Thyroid gland (tissue), 4 donors: ENCODE results near the gene ADRA1B. TPM values are rescaled to one million over a fixed set of nuclear protein-coding genes. Genes with fewer than 3 reads are reported as not detected.
A peak's percentile ranks its signal among the peaks of the same experiment; 100 is the strongest.
"Not testable (repeated sequence)": the region's sequence is repeated elsewhere in the genome, so short reads cannot be mapped to it uniquely, and the experiment has no call there.

Experiments
- DNase-seq, 2 donors: peaks; one replicate each; pipeline ENCODE4 v3.0.0-alpha.2; 2019
- H3K27ac ChIP-seq, 3 donors: fragments of 200-600 bp; sonication (generic); 1 replicate in 2 of 3; 2 replicates in 1 of 3; pipeline ENCODE4 v1.5.1; 2016 to 2019; ENCODE audit warnings: mild to moderate bottlenecking in 1 of 3, moderate library complexity in 1 of 3
- H3K27me3 ChIP-seq: fragments of 200-600 bp; sonication (generic); one replicate; pipeline ENCODE4 v1.5.1; 2019
- H3K36me3 ChIP-seq, 2 donors: fragments of 200-600 bp; sonication (generic); one replicate each; pipeline ENCODE4 v1.5.1; 2016 to 2019
- H3K4me1 ChIP-seq, 2 donors: fragments of 200-600 bp; sonication (generic); one replicate each; pipeline ENCODE4 v1.5.1; 2017 to 2019
- H3K4me3 ChIP-seq, 3 donors: fragments of 200-600 bp; sonication (generic); replicated peaks in 1 of 3; 1 replicate in 2 of 3; 2 replicates in 1 of 3; pipeline ENCODE4 v1.5.1; 2016; ENCODE audit warnings: mild to moderate bottlenecking in 1 of 3
- H3K9me3 ChIP-seq: fragments of 200-600 bp; sonication (generic); one replicate; pipeline ENCODE4 v1.5.1; 2017
- POLR2A ChIP-seq, 2 donors: fragments of 450-650 bp; IDR thresholded peaks; one replicate each; pipeline ENCODE4 v1.6.1; 2017; ENCODE audit warnings: antibody characterized with exemption in 2 of 2, mild to moderate bottlenecking in 2 of 2, moderate library complexity in 1 of 2
- WGBS, 2 donors: methylation state at CpG; one replicate each; pipeline ENCODE4 v1.1.5; 2017; 5-methylcytosine and 5-hydroxymethylcytosine counted together
- intact Hi-C: fragments of 100-400 bp; cut with DNase I; formaldehyde crosslinking; loops from one replicate; pipeline ENCODE4 v1.15.1; 2023
- total RNA-seq, 4 donors: library from RNA; depleted of rRNA; stranded (reverse); fragments of >200 nt; gene quantifications; one replicate each; pipeline ENCODE4 v1.2.3, GENCODE V29; 2016
- TF ChIP-seq, protein P1 (sequence below), 6 experiments: fragments of 200-600 bp in 3 of 6; fragments of 450-650 bp in 3 of 6; sonication (generic) in 3 of 6; IDR thresholded peaks; one replicate each; pipeline ENCODE4 v1.5.1; 2016 to 2019; ENCODE audit warnings: antibody characterized with exemption in 6 of 6, mild to moderate bottlenecking in 2 of 6, inconsistent platforms in 1 of 6, moderate library complexity in 1 of 6

The ADRA1B gene
- total RNA-seq, 4 donors from 2014 or later, result 1.2 to 13.2 (median 3.1) TPM

DNA sequence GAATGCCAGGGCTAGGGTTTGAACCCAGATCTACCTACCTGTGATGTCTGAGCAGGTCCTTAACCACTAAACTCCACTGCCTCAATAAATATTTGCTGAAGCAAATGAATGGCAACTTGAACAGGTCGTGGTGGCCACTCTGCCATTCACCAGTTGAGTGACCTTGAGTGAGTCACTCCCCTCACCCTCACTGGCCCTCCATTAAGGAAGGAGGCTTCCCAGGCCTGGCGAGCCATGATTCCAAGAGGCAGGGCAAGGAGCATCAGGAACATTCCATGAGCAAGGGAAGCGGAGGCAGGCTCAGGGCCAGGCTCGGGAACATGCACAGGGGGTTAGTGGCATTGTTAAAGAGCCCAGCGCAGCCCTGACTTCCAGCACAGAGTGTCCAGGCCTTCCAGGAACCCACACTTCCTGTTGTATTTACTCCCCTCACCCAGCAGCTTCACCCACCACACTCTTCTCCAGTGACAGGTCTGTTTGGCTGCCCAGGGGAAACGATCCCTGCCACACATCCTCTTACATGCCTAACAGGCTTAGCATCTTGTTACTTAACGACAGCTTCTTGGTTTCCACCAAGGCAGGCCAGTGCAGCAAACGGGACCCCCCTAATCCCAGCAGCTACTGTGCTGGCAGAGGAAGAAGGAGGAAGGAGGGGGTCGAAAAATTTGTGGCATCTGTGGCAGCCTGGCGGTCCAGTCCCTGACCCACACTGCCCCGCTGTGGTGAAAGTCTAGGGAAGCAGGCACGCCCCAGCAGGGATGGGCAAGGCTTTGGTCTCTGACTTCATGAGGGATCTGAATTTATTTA, 49.0 kb downstream of the ADRA1B start:
- H3K36me3 ChIP-seq, result no peaks in the 10 kb centered on the region
- DNase-seq, result peak; percentile 55 to 60
- no peak for TF ChIP-seq POLR2A (IDR thresholded peaks at IDR 0.05)
- TF ChIP-seq, protein P1, sequence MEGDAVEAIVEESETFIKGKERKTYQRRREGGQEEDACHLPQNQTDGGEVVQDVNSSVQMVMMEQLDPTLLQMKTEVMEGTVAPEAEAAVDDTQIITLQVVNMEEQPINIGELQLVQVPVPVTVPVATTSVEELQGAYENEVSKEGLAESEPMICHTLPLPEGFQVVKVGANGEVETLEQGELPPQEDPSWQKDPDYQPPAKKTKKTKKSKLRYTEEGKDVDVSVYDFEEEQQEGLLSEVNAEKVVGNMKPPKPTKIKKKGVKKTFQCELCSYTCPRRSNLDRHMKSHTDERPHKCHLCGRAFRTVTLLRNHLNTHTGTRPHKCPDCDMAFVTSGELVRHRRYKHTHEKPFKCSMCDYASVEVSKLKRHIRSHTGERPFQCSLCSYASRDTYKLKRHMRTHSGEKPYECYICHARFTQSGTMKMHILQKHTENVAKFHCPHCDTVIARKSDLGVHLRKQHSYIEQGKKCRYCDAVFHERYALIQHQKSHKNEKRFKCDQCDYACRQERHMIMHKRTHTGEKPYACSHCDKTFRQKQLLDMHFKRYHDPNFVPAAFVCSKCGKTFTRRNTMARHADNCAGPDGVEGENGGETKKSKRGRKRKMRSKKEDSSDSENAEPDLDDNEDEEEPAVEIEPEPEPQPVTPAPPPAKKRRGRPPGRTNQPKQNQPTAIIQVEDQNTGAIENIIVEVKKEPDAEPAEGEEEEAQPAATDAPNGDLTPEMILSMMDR (IDR thresholded peaks at IDR 0.05), result peak in 4 of 6 experiments; percentile 40 to 59 (median 50)
- H3K27me3 ChIP-seq, result no peaks in the 10 kb centered on the region
- H3K27ac ChIP-seq, result no peak overlapping the region
- H3K4me1 ChIP-seq, result no peaks in the 10 kb centered on the region
- intact Hi-C loops, result no loop called here
- WGBS, 2 donors, result 42 to 44% methylated on average over 12 of the region's 12 CpGs
- no peak overlapping the region for H3K4me3 ChIP-seq
- H3K9me3 ChIP-seq, result no peaks in the 10 kb centered on the region

DNA sequence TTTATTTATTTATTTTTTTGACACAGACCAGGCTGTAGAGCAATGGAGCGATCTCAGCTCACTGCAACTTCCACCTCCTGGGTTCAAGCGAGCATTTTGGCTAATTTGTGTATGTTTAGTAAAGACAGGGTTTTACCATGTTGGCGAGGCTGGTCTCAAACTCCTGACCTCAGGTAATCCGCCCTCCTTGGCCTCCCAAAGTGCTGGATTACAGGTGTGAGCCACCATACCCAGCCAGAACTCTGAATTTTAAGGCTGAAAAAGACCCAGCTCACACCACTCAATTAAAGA, 49.5 kb downstream of the ADRA1B start:
- TF ChIP-seq, protein P1 (IDR thresholded peaks at IDR 0.05), result peak in 1 of 6 experiments; percentile 3
- H3K27me3 ChIP-seq, H3K4me1 ChIP-seq, H3K36me3 ChIP-seq, DNase-seq, H3K27ac ChIP-seq, intact Hi-C loops, H3K4me3 ChIP-seq, H3K9me3 ChIP-seq: not testable (repeated sequence)
- 69 to 82% methylated on average over 4 of the region's 4 CpGs for WGBS, 2 donors

DNA sequence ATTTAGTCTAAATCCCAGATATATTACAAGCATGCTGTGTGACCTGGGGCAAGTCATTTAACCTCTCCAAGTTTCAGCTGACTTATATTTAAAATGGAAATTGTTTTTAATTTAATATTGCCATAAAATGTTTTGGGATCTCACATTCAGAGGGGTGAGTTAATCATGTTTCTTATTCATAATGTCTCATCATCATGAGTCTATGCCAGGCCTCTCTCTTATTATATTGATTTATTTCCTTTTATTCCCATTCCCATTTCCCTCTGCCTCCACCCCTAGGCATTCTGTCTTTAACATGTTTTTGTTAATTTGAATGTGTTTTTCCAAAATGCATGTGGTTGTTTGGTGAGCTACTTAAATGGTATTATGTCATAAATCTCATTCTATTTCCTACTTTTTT, 53.7 kb downstream of the ADRA1B start:
- Histone ChIP-seq H3K4me1 (peaks cover 0 to 8% of the 10 kb centered on the region in 2 donors), H3K27ac (no peak overlapping the region), H3K9me3 (no peaks in the 10 kb centered on the region), H3K4me3 (no peak overlapping the region), H3K27me3 (peaks cover 8% of the 10 kb centered on the region), H3K36me3 (no peaks in the 10 kb centered on the region)
- no peak for DNase-seq
- intact Hi-C loops, result no loop called here
- TF ChIP-seq, protein P1 (IDR thresholded peaks at IDR 0.05), result no peak
- TF ChIP-seq POLR2A (IDR thresholded peaks at IDR 0.05), result no peak

DNA sequence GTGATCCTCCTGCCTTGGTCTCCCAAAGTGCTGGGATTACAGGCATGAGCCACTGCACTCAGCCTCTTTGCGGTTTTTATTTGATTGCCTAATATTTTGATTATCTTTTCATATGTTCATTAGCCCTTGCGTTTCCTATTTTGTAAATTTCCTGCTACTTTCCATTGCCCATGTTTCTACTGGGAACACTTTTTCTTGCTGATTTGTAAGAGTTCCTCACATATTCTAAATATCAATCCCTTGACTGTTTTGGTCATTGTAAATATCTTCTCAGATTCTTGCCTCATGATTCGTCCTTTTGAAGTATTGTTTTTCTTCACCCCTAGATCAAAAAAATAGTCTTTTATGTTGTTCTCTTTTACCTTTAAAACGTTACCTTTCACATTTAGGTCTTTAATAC, 54.8 kb downstream of the ADRA1B start:
- Histone ChIP-seq H3K9me3 (no peaks in the 10 kb centered on the region), H3K4me1 (peaks cover 0 to 12% of the 10 kb centered on the region in 2 donors), H3K27ac (no peak overlapping the region), H3K27me3 (peaks cover 8% of the 10 kb centered on the region), H3K36me3 (no peaks in the 10 kb centered on the region), H3K4me3 (no peak overlapping the region)
- TF ChIP-seq, protein P1 (IDR thresholded peaks at IDR 0.05), result no peak
- no peak for TF ChIP-seq POLR2A (IDR thresholded peaks at IDR 0.05)
- DNase-seq, result no peak
- WGBS, 2 donors, result 89 to 92% methylated on average over 4 of the region's 4 CpGs
- intact Hi-C loops, result no loop called here

DNA sequence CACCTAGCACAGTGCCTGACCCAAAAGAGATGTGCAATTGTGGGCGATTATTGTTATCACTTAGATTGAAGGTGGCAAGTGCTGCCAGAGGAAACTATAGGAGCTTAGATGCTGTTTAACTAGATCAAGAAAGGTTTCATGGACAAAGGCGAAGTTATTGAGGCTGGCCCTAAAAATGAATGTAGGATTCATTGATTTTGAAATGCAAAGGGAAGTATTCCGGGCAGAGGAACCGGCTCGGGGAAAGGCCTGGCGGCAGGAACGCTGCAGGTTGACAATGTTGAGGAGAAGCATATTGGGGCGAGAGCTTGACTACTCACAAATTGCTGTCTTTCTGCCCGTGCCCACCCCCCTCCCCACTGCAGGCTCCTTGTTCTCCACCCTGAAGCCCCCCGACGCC, 55.2 kb downstream of the ADRA1B start:
- DNase-seq, result no peak
- no peak overlapping the region for H3K27ac ChIP-seq
- intact Hi-C loops, result no loop called here
- no peaks in the 10 kb centered on the region for H3K9me3 ChIP-seq
- H3K4me3 ChIP-seq, result no peak overlapping the region
- H3K4me1 ChIP-seq, result peaks cover 0 to 12% of the 10 kb centered on the region in 2 donors
- no peaks in the 10 kb centered on the region for H3K36me3 ChIP-seq
- TF ChIP-seq, protein P1 (IDR thresholded peaks at IDR 0.05), result no peak
- no peak for TF ChIP-seq POLR2A (IDR thresholded peaks at IDR 0.05)
- WGBS, 2 donors, result 47 to 52% methylated on average over 11 of the region's 11 CpGs
- H3K27me3 ChIP-seq, result peaks cover 8% of the 10 kb centered on the region
